Measurements from ENCODE around the gene CDCA7L.

DNA sequence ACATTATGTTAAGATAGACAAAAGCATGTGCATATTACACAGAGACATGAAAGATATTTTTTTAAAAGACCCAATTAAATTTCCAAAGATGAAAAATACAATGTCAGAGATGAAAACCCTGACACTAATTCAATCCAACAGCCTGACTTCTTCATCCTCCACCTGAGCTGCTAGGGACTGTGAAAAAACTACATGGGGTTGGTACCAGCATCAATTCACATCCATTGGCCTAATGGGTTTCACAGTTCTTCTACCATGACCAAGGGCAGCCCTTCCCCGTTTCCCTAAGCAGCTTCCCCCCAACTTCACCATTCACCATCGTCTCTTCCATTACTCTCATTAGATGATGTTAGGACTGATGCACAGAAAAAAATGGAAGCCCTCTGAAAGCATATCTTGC lies 37.4 kb upstream of the CDCA7L start:
- TF ChIP-seq, protein P1, sequence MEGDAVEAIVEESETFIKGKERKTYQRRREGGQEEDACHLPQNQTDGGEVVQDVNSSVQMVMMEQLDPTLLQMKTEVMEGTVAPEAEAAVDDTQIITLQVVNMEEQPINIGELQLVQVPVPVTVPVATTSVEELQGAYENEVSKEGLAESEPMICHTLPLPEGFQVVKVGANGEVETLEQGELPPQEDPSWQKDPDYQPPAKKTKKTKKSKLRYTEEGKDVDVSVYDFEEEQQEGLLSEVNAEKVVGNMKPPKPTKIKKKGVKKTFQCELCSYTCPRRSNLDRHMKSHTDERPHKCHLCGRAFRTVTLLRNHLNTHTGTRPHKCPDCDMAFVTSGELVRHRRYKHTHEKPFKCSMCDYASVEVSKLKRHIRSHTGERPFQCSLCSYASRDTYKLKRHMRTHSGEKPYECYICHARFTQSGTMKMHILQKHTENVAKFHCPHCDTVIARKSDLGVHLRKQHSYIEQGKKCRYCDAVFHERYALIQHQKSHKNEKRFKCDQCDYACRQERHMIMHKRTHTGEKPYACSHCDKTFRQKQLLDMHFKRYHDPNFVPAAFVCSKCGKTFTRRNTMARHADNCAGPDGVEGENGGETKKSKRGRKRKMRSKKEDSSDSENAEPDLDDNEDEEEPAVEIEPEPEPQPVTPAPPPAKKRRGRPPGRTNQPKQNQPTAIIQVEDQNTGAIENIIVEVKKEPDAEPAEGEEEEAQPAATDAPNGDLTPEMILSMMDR (IDR thresholded peaks at IDR 0.05 in 2 of 3, conservative IDR thresholded peaks at IDR 0.05 in 1 of 3; ENCODE audit: borderline replicate concordance in 1 of 3, insufficient read depth in 1 of 3, low read depth in 2 of 3, low read length in 2 of 3), result no peak
- TF ChIP-seq EZH2 (IDR thresholded peaks at IDR 0.05), result no peak
- TF ChIP-seq POLR2A (IDR thresholded peaks at IDR 0.05; ENCODE audit: borderline replicate concordance, extremely low read depth, insufficient read depth, insufficient read length), result no peak
- no peak for TF ChIP-seq CEBPB (IDR thresholded peaks at IDR 0.05; ENCODE audit: low read depth)
- TF ChIP-seq POLR2AphosphoS5 (IDR thresholded peaks at IDR 0.05; ENCODE audit: low read depth, low read length), result no peak
- no peak for TF ChIP-seq SIN3A (IDR thresholded peaks at IDR 0.05; ENCODE audit: low read depth)
- no peak for TF ChIP-seq SP1 (IDR thresholded peaks at IDR 0.05; ENCODE audit: low read depth)
- TF ChIP-seq EZH2phosphoT487 (IDR thresholded peaks at IDR 0.05; ENCODE audit: borderline replicate concordance), result no peak
- no peak for TF ChIP-seq RAD21 (IDR thresholded peaks at IDR 0.05; ENCODE audit: low read depth)
- no peak for TF ChIP-seq ZNF274 (IDR thresholded peaks at IDR 0.05; ENCODE audit: low read depth, low read length)
- TF ChIP-seq, protein P2, sequence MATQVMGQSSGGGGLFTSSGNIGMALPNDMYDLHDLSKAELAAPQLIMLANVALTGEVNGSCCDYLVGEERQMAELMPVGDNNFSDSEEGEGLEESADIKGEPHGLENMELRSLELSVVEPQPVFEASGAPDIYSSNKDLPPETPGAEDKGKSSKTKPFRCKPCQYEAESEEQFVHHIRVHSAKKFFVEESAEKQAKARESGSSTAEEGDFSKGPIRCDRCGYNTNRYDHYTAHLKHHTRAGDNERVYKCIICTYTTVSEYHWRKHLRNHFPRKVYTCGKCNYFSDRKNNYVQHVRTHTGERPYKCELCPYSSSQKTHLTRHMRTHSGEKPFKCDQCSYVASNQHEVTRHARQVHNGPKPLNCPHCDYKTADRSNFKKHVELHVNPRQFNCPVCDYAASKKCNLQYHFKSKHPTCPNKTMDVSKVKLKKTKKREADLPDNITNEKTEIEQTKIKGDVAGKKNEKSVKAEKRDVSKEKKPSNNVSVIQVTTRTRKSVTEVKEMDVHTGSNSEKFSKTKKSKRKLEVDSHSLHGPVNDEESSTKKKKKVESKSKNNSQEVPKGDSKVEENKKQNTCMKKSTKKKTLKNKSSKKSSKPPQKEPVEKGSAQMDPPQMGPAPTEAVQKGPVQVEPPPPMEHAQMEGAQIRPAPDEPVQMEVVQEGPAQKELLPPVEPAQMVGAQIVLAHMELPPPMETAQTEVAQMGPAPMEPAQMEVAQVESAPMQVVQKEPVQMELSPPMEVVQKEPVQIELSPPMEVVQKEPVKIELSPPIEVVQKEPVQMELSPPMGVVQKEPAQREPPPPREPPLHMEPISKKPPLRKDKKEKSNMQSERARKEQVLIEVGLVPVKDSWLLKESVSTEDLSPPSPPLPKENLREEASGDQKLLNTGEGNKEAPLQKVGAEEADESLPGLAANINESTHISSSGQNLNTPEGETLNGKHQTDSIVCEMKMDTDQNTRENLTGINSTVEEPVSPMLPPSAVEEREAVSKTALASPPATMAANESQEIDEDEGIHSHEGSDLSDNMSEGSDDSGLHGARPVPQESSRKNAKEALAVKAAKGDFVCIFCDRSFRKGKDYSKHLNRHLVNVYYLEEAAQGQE (IDR thresholded peaks at IDR 0.05; ENCODE audit: low read depth), result no peak
- TF ChIP-seq, protein P3, sequence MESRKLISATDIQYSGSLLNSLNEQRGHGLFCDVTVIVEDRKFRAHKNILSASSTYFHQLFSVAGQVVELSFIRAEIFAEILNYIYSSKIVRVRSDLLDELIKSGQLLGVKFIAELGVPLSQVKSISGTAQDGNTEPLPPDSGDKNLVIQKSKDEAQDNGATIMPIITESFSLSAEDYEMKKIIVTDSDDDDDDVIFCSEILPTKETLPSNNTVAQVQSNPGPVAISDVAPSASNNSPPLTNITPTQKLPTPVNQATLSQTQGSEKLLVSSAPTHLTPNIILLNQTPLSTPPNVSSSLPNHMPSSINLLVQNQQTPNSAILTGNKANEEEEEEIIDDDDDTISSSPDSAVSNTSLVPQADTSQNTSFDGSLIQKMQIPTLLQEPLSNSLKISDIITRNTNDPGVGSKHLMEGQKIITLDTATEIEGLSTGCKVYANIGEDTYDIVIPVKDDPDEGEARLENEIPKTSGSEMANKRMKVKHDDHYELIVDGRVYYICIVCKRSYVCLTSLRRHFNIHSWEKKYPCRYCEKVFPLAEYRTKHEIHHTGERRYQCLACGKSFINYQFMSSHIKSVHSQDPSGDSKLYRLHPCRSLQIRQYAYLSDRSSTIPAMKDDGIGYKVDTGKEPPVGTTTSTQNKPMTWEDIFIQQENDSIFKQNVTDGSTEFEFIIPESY (IDR thresholded peaks at IDR 0.05; ENCODE audit: extremely low read depth, insufficient replicate concordance, low read length), result no peak
- TF ChIP-seq FOSL1 (IDR thresholded peaks at IDR 0.05; ENCODE audit: low read depth), result no peak
- no peak for TF ChIP-seq ELF1 (IDR thresholded peaks at IDR 0.05; ENCODE audit: borderline replicate concordance, low read depth)
